GM19025 (cell line): Measurements from ENCODE around the gene BEND5.
A peak's percentile ranks its signal among the peaks of the same experiment; 100 is the strongest.

Experiments
- ATAC-seq: cut with Tn5 transposase; IDR thresholded peaks from one replicate; pipeline ENCODE4 v1.9.1; 2021; ENCODE audit warnings: mild to moderate bottlenecking, low read depth, moderate library complexity; ENCODE audit not compliant: unreplicated experiment

BEND5 gene, protein sequence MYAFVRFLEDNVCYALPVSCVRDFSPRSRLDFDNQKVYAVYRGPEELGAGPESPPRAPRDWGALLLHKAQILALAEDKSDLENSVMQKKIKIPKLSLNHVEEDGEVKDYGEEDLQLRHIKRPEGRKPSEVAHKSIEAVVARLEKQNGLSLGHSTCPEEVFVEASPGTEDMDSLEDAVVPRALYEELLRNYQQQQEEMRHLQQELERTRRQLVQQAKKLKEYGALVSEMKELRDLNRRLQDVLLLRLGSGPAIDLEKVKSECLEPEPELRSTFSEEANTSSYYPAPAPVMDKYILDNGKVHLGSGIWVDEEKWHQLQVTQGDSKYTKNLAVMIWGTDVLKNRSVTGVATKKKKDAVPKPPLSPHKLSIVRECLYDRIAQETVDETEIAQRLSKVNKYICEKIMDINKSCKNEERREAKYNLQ

DNA sequence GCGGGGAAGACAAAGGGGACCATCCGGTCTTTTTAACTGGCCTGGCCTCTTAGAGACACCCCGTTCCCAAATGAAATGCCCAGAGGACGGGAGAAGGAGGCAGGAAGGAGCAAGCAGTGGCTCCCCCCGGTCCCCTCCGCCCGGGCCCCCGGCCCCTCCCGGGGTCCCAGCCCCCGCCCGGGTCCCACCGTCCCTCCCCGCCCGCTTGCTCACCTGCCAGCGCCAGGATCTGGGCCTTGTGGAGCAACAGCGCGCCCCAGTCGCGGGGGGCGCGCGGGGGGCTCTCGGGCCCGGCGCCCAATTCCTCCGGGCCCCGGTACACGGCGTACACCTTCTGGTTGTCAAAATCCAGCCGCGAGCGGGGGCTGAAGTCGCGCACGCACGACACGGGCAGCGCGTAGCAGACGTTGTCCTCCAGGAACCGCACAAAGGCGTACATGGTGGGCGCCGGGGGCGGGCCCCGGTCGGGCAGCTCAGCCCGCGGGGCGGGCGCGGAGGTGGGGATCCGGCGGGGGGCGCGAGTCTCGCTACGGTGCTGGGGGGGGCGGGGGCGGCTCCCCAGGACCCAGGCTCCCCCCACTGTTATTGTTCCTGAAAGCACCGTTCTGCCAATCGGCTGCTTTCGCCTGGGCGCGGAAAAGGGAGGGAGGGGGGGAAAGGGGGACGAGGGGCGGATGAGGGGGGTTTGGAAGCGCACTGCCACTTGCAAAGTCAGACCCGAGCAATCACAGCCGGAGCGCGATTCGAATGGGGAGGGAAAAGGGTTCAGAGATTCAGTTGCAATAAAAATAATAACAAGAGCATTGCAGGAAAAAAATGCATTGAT lies at the start of gene BEND5:
TSS of gene BEND5 (minus strand) at position 499 of the 826 bp plus-strand sequence. CDS start at position 439, 60 bp downstream.
- ATAC-seq = no peak

DNA sequence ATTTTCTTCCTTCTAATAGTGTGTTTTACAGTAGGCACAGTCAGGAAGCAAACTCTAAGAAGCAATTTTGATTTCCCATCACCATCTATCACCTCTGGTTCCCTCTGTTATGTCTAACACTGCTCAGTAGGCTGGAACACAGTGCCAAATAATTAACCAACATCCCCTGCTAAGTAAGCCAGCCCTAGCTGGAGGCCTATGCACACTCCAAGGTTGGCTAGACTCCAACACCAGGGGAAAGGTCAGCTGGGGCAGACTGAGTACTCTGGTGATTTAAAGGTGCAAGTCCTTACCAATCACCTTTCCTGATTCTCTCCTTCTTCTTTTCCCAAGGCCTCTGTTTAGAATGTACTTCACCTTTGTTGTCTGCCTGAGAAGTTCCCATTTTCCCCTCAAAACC lies 46.5 kb upstream of the BEND5 start:
- ATAC-seq = no peak

GRCh38 chr1:48820491-48820890 lies 43.8 kb upstream of the BEND5 start:
- no peak for ATAC-seq

DNA sequence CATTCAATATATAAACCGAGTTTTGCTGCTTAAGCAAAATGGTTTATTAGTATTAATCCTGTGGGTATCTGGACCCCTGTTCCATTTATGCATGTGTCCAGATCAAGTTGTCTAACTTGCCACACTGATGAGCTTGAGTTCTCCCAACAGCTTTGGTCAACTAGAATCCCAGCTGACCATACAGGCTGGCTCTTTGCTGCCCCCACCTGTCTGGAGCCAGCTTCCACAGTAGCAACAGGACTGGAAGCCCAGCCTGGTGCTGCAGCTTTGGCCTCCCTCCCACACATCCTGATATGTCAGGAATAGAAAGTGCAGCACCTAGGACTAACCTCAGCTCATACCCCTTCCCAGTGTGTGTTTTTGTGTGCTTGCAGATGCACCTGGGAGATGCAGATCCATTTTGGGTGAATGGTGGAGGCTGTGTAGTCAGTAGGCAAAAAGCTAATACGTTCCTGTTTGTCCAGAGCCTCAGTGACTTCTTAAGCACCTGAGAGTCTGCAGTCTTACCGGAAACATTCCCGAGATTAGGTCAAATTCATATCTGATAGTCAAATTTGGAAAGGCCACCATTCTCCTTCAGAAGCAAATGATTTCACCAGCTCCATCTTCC lies 40.9 kb upstream of the BEND5 start:
- peak; percentile 61 for ATAC-seq

DNA sequence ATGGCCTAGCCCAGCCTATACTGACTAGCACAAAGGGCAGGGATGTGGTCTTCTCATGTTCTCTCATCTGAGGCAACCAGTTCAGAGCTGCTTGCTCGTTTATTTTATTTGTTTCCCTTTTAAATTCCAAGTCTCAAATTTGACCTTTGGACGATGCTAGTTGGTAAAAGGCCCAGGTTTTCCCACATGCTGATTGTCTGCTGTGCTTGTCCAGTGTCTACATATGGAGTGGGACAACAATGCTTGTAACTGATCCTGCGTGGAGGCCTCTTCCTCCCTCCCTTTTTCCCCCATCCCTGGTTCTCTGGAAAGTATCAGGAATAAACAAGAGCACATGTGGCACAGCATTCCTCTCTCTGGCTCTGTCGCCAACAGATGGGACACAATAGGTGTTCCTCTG lies 34.0 kb upstream of the BEND5 start:
- ATAC-seq = no peak

DNA sequence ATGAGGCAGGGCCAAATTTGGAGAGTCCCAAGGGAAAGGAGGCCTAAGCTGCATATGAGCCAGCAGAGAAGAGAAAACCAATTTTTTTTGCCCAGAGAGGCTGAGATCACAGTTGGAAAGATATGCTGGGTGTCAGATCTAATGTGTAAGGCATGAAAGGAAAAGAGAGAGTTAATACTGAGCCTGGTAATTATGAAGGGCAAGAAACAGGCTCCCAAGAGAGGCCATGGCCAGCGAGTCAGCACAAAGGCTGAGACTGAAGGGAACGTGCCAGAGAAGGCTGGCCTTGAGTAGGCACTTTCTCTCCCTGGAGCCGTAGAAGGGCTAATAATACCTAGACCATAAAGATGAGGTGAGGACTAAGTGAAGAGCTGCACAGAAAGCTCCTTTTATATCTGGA lies 31.8 kb upstream of the BEND5 start:
- ATAC-seq = no peak

- ATAC-seq = no peak
Measured at GRCh38 chr1:48807554-48808260, 31.0 kb upstream of the BEND5 start.

DNA sequence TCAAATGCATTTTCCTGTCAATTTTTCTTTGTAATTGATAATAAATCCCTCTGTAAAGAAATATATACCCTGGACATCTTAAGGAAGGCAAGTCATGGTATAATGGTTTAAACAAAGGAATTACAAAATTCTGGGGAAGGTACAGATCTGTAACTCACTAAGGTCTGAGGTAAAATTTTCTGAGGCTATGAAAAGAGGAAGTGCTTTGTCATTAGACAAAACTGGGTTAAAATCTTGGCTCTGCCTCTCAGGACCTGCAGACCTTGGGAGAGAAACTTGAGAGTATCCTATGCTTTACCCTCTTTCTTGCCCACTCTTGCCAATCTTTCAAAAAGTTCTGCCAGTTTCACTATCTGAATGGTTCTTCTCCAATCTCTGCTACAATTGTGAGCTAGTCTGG lies 26.8 kb upstream of the BEND5 start:
- no peak for ATAC-seq

- no peak for ATAC-seq
Measured at GRCh38 chr1:48794816-48795215, 18.1 kb upstream of the BEND5 start.

DNA sequence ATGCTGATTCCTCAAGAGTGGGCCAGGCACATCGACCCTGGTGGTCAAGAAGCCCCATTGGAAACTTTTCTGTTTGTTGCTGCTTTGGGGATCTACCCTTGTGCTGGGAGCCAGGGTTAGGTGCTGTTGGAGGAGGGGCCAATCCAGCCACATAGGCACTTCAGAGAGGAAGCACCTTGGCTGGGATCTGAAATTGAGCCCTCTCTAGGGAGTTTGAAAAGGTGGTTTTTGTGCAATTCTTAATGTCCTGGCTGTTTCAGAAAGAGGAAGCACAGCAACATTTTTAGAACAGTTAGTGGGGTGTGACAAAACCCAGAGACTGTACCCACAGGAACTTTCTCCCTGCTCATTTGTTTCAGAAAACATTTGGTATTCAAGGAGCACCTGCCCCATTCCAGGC lies 17.2 kb upstream of the BEND5 start:
- peak; percentile 77 for ATAC-seq

DNA sequence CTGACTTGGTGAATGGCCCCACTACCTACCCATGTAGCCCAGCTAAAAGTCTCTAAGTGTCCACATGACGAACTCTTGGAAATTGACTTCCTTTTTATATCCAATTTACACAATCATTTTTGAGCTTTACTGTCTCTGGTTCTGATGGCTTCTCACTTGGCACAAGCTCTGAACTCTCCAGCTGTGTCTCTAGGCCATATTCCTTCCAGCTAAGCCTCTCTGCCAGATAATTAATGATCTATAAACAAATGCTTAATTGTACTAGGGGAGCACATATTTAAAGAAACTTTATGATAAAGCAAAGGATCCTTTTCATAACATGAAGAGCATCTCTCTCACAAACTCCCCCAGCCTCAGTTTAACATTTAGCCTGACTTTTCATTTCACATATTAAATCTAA lies 16.3 kb upstream of the BEND5 start:
- no peak for ATAC-seq

- no peak for ATAC-seq
Measured at GRCh38 chr1:48790397-48790796, 13.7 kb upstream of the BEND5 start.

DNA sequence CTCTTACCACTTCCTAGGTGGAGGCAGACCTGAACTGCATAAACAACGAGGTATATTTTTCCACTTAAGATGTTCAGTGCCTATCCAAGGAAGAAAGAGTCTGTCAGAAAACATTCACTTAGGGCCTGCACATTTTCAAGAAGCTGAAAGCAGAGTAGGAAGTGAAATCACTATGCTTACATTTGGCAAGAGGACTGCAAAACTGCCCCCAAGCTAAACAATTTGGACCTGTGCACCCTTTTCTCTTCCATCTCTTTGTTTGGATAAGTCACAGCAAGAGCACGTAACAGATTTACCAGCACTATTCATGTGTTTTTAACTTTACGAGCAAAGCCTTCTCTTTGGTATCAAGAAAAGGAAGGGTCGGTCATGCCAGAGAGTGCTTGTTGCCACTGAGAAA lies 13.2 kb upstream of the BEND5 start:
- ATAC-seq = no peak

DNA sequence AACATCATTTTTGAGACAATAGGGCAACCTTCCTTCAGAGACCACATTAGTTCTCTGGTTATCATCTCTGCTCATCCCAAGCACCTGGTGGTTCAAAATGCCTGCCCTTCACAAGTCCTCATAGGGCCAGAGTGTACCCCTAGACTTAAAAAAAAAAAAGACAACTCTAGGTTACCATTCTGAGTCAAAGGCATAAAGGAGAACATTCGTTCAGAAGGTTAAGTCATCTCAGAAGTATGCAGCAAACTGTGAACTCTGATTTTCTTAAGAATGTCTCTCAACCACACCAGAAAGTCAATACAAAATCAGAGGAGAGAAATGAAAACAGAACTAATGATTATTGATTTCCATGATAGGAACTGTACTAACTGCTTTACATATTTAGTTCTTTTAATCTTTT lies 9.2 kb upstream of the BEND5 start:
- ATAC-seq = no peak

DNA sequence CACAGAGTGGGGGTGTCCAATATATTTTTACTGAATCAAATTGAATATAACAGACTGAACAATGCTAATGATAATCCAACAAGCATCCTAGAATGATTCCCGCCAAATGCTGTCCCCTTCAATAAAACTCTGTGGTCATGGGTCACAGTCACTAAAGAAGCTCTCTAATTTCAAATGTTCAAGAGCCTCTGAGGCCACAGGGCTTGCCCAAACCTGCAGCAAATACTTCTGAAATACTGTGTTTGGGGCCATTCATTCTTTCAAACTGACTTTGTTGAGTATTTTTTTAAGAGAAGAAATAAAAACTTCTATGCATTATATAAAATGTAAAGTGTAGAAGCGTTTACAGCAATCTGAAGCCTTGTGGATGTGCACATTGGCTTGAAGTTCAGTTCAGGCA lies 7.6 kb upstream of the BEND5 start:
- no peak for ATAC-seq

DNA sequence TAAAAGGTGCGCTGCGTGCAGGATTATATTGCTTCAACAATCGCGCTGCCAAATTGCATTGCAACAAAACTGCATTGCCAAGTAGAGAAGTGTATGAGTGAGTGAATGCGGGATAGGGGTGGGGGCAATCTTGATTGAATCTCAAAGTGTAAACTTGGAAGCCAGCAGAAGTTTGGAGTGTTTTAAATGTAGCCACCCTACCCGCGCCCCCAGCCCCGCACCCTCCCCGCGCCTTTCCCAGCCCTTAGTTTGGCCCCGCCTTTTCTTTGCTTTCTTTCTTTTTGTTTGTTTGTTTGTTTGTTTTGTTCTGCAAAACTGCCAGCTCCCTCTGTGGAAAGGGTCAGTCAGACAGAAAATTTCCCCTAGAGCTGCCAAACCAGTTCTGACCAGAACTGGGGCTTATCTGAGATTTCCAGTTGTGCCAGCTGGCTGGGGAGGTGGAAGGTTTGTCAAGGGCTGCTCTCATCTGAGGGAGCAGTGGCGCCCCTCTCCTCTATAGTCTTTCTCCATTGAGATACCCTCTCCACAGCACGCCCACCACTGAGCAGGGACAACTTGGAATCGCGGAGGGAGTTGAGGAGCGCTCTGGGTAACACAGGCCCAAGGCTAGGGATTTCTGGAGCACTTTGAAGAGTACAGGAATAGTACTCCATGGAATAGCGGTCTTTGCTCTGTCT lies 666 bp upstream of the BEND5 start:
- ATAC-seq = no peak

- ATAC-seq = no peak
Measured at GRCh38 chr1:48775831-48776392, 779 bp downstream of the BEND5 start.

DNA sequence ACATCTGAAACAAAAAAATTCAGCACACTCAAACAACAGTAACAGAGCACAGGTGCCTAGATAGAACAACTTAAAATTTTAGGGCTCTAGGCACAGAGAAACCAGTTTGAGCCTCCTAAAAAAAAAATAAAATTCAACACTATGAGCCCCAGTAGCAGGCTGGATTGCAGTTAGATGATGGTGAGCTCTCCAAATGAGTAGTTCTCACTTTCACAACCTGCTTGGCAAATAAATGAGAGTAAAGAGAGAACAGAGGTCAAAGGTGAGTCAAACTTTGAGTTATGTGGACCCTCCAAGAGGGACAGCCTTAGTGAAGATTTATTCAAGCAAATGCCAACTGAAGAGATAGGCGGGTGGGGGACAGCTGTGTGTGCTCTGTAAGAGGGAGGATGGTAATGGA lies 3.6 kb downstream of the BEND5 start:
- ATAC-seq = peak; percentile 35

- no peak for ATAC-seq
Measured at GRCh38 chr1:48772211-48772610, 4.5 kb downstream of the BEND5 start.

DNA sequence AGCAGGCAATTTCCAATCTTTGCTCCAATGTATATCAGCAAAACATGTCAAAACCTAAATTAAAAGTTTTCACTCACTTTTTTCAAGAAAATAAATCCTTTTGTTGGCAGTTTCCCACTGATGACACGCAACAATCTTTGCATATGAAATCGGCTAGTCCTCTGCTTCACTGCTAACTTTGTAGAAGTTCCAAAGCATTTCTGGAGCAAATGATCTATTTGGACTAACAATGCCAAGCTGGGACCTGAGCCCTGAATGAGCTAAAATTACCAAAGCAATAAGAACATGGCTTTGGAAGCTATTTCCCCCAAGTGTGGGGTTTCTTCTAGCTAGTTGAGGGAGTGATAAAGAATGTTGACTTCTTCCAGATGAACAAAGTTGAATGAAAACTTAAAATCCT lies 5.1 kb downstream of the BEND5 start:
- ATAC-seq = no peak
